Epithelial cell of proximal tubule (primary cell): ENCODE data around the gene GPC5. TPM values are rescaled to one million over a fixed set of nuclear protein-coding genes. Genes with fewer than 3 reads are reported as not detected.

Experiments used
- DNase-seq: peaks from one replicate; pipeline ENCODE4 v3.0.0-alpha.2; 2011; ENCODE audit warnings: low read depth
- H3K4me3 ChIP-seq: 2 replicates; pipeline ENCODE4 v1.5.1; 2011; ENCODE audit warnings: low read depth, mild to moderate bottlenecking, low read length
- CTCF ChIP-seq: conservative IDR thresholded peaks from 2 replicates; pipeline ENCODE4 v1.5.1; 2012; ENCODE audit warnings: low read depth, mild to moderate bottlenecking, low read length
- total RNA-seq: library from RNA; depleted of rRNA; stranded (reverse); fragments of >200 nt; gene quantifications from 2 replicates; pipeline ENCODE4 v1.2.3, GENCODE V29; 2015

The GPC5 gene
- total RNA-seq, 1 donor from 2014 or later: not detected

DNA sequence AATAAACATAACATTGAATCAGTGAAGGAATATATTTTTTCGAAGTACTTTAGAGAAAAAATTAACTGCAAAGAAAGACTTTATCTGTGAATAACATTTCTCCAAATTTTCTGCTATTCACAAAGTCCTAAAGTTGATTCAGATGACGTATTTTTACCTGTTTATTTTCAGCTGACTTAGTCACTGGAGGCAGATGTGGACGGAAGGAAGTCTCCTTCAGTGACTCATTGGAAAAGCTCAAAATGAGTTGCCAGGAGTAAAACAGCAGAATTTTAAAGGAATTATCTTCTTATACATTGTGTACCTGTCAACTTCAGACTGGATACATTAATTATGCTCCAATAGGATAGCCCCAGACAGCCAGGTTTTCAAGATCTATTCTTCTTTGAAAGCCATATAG is 1148.8 kb downstream of the GPC5 start:
- H3K4me3 ChIP-seq: no peak overlapping the region
- no peak for TF ChIP-seq CTCF
- no peak for DNase-seq

DNA sequence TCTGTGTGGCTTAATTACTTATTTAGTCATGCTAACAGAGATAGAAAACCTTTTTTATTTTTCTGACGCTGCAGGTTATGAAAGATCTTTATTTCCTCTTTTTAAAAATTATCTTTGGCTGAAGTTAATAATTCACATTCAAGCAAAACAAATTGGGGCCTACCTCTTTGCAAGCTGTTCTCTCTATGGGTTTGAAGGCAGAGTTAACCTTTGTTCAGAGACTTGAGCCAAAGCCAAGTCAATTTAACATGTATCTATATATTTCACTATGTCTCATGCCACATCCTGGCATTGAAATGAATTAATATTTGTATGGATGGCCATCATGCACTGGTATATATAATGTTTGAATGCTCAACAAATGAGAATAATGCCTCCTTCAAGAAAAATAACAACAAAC is 1150.9 kb downstream of the GPC5 start:
- no peak overlapping the region for H3K4me3 ChIP-seq
- no peak for TF ChIP-seq CTCF

DNA sequence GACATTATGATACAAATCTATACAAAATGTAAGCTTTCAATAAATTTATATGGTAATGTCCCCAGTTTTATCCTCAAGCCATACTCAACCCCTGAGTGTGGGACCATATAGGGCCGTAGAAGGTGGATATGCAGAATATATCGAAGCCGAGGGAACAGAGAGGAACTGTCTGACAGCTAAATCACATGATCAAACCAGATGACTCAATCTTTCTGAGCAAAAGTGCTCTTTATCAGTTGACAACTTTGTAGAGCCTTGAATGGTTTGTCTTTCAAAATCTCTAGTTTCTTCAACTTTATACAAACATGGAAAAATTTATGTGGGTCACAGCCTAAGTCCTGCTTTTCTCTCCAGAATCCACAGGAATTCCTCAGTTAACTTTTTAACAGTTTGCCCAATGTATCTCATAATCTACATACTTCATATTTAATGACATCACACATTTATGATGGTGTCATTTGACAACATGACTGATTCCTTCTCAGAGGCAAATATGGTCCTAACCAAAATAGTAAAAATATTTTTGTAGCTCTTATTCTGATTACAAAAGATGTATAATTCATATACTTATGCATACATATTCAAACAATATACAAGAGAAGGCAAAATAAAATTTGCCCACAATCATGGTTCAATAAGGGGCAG is 1155.2 kb downstream of the GPC5 start:
- TF ChIP-seq CTCF: no peak

More for the DNA sequence above, 1150.9 kb downstream of the GPC5 start:
- no peak for DNase-seq

GRCh38 chr13:92560883-92561282 is 1162.5 kb downstream of the GPC5 start:
- TF ChIP-seq CTCF: no peak
- no peak overlapping the region for H3K4me3 ChIP-seq
- DNase-seq: no peak

More for the DNA sequence above, 1155.2 kb downstream of the GPC5 start:
- no peak for DNase-seq
- H3K4me3 ChIP-seq: no peak overlapping the region

DNA sequence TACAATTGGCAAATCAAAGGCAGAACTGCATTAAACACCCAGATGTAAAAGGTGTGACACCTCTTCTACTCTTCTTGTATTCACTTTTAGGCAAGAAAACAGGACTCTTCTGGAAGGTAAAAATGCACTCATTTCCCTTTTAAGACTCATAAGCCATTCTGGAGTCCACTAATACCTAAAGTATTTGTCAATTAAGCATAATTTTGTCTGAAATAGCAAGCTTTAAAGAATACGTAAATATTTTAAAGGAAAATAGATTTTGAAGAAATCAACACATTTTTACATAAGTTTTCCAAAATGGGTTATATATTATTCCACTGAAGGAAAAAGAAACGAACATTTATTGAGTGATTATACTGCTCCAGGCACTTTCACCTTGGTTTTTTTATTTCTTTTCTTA is 1166.5 kb downstream of the GPC5 start:
- no peak overlapping the region for H3K4me3 ChIP-seq
- TF ChIP-seq CTCF: no peak
- no peak for DNase-seq

GRCh38 chr13:92566767-92567166 is 1168.3 kb downstream of the GPC5 start:
- DNase-seq: no peak
- no peak overlapping the region for H3K4me3 ChIP-seq
- TF ChIP-seq CTCF: no peak

GRCh38 chr13:92572190-92572589 is 1173.8 kb downstream of the GPC5 start:
- DNase-seq: no peak
- H3K4me3 ChIP-seq: no peak overlapping the region
- no peak for TF ChIP-seq CTCF
